Neural crest cell (in vitro differentiated cells): Measurements from ENCODE around the gene DOCK9. TPM values are rescaled to one million over a fixed set of nuclear protein-coding genes. Genes with fewer than 3 reads are reported as not detected.
"Not testable (repeated sequence)": the region's sequence is repeated elsewhere in the genome, so short reads cannot be mapped to it uniquely, and the experiment has no call there.

Experiments used
- DNase-seq: peaks from one replicate; pipeline ENCODE4 v3.0.0; 2021; ENCODE audit warnings: low read depth, mixed read lengths, low spot score
- H3K27ac Mint-ChIP-seq: one replicate; pipeline ENCODE4 v1.8.0; 2021; ENCODE audit warnings: mild to moderate bottlenecking, mixed read lengths; ENCODE audit not compliant: unreplicated experiment
- H3K27me3 Mint-ChIP-seq: 2 replicates; pipeline ENCODE4 v1.8.0; 2021; ENCODE audit warnings: low read depth, mild to moderate bottlenecking, mixed read lengths
- H3K36me3 Mint-ChIP-seq: 2 replicates; pipeline ENCODE4 v1.8.0; 2021; ENCODE audit warnings: low read depth, mild to moderate bottlenecking, mixed read lengths
- H3K4me1 Mint-ChIP-seq: 2 replicates; pipeline ENCODE4 v1.8.0; 2021; ENCODE audit warnings: mixed read lengths
- H3K4me3 Mint-ChIP-seq: one replicate; pipeline ENCODE4 v1.8.0; 2021; ENCODE audit warnings: mild to moderate bottlenecking, mixed read lengths
- H3K9me3 Mint-ChIP-seq: 2 replicates; pipeline ENCODE4 v1.8.0; 2021; ENCODE audit warnings: mixed read lengths
- total RNA-seq: library from RNA; stranded (reverse); gene quantifications from 2 replicates; pipeline ENCODE4 v1.2.1, GENCODE V29; 2021
- TF ChIP-seq, protein P1 (sequence below): fragments of 200-600 bp; sonication (generic); conservative IDR thresholded peaks from 2 replicates; pipeline ENCODE4 v1.5.0; 2021; ENCODE audit warnings: antibody characterized with exemption, mild to moderate bottlenecking

DOCK9 gene
- total RNA-seq, 1 donor from 2014 or later = 6.9 TPM

DNA sequence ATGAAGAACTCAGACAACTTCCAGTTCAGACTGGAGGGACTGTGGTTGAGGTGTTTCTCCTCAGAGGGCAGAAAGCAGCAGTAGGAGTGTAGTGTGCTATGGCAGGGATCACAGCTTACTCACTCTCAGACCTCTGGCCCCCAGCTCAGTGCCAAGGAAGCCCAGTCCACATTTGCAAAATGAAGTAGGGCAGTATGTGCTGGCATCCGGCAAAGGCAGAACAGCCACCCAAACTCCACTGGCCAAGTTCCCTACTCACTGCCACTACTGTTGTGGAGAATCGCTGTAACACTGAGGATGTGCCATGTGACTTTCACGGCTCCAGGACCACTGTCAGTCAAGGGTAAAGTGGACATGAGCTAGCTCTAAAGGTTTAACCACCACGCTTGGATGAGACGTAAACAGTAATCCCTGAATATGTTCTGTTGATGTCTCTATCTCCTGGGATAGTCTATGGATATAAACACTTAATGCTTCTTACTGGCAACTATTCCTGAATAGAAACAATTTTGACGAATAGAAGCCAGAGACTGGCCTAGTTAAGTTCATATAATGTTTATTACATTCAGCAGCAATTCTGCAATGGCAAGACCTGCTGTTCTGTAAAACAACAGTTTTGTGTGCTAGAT is 158.4 kb downstream of the DOCK9 start:
- no peaks in the 10 kb centered on the region for H3K36me3 Mint-ChIP-seq
- DNase-seq = no peak

DNA sequence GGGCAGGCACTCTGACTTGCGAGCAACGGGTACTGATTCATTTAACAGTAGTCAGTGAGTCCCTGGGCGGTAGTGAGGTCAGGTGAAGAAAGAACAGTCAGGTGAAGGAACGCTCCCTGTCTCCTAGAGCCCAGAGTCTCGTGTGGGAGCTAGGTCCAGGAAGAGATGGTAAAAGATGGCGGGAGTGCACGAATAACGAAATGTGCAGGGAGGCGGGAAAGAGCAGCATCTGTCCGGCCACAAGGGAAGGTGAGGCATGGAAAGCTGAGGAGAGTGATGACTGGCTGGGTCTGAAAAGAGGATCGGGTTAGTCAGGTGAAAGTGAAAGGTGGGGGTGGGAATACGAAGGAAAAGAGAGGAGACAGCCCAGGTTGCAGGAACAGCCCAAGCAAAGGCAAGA is 161.5 kb downstream of the DOCK9 start:
- Mint-ChIP-seq H3K27ac (no peak overlapping the region), H3K36me3 (no peaks in the 10 kb centered on the region), H3K4me1 (no peaks in the 10 kb centered on the region), H3K9me3 (no peaks in the 10 kb centered on the region), H3K4me3 (no peak overlapping the region), H3K27me3 (no peaks in the 10 kb centered on the region)
- DNase-seq = no peak
- TF ChIP-seq, protein P1, sequence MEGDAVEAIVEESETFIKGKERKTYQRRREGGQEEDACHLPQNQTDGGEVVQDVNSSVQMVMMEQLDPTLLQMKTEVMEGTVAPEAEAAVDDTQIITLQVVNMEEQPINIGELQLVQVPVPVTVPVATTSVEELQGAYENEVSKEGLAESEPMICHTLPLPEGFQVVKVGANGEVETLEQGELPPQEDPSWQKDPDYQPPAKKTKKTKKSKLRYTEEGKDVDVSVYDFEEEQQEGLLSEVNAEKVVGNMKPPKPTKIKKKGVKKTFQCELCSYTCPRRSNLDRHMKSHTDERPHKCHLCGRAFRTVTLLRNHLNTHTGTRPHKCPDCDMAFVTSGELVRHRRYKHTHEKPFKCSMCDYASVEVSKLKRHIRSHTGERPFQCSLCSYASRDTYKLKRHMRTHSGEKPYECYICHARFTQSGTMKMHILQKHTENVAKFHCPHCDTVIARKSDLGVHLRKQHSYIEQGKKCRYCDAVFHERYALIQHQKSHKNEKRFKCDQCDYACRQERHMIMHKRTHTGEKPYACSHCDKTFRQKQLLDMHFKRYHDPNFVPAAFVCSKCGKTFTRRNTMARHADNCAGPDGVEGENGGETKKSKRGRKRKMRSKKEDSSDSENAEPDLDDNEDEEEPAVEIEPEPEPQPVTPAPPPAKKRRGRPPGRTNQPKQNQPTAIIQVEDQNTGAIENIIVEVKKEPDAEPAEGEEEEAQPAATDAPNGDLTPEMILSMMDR = no peak

More for the DNA sequence above, 158.4 kb downstream of the DOCK9 start:
- Mint-ChIP-seq H3K27me3 (no peaks in the 10 kb centered on the region), H3K4me3 (no peak overlapping the region), H3K4me1 (no peaks in the 10 kb centered on the region), H3K27ac (no peak overlapping the region), H3K9me3 (no peaks in the 10 kb centered on the region)
- TF ChIP-seq, protein P1 = no peak

DNA sequence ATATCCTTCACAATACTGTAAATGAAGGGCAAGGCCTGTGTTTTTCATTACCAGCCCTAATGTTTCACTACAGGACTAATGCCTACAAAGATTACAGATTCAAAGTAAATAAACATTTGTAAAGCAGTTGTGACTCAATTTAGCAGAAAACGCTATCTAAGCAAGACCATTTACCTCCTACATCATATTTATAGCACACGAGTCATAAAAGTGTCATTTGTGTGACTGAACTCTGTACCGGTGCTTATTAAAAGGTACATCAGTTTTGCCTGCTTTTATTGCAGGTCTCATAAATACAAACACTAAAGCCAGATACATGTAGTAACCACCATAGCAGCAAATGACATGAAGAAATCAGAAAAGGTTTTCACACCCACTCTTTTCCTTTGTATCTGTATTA is 163.9 kb downstream of the DOCK9 start:
- H3K27me3 Mint-ChIP-seq = no peaks in the 10 kb centered on the region
- TF ChIP-seq, protein P1 = no peak
- H3K4me3 Mint-ChIP-seq = no peak overlapping the region
- no peak overlapping the region for H3K27ac Mint-ChIP-seq
- no peaks in the 10 kb centered on the region for H3K36me3 Mint-ChIP-seq
- DNase-seq = no peak
- no peaks in the 10 kb centered on the region for H3K4me1 Mint-ChIP-seq
- no peaks in the 10 kb centered on the region for H3K9me3 Mint-ChIP-seq

DNA sequence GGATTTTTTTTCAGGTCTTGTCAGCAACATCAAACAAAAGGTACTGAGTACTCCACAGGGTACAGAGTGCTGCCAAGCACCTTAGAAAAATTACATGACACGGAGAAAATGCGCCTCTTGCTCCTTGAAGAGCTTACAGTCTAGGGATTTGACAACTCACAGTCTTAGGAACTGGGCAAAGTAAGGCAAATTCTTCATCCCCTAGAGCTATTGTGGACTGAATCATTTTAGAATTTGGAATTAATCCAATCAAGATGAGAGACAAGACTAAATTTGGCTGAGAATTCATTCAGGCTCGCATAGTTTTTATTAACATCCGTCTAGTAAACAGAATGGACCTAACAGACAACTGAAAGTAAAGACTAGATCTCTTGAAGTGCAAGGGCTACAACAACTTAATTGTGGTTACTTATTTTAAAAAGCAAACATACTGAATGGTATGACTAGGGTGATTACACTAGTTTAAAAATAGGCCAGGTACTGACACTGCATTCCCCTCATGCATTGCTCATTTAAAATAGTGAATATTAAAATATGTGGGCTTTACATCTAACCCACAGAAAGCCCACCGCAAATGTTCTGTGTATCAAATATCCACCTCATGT is 165.6 kb downstream of the DOCK9 start:
- DNase-seq, H3K27ac Mint-ChIP-seq, H3K36me3 Mint-ChIP-seq, H3K4me1 Mint-ChIP-seq, H3K27me3 Mint-ChIP-seq, H3K4me3 Mint-ChIP-seq, H3K9me3 Mint-ChIP-seq: not testable (repeated sequence)

DNA sequence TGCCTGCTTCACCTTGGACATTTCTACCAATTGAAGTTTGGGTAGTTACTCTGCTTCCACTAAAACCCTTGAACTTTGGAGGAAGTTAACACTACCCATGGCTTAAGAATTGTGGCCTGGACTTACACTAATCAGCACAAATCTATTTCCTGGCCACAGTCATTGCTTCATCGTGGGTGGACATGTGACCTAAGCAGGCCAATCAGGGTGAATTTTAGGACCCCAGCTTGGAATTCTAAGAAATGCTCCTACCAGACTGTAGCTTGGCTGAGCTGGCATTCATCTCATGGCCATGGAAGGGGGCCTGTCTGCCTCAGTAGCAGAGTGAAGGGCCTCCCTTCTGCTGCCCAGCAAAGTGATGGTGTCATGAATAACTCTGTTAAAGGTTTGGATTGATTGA is 167.1 kb downstream of the DOCK9 start:
- no peak for DNase-seq
- no peak overlapping the region for H3K4me3 Mint-ChIP-seq
- H3K27me3 Mint-ChIP-seq = no peaks in the 10 kb centered on the region
- no peak overlapping the region for H3K27ac Mint-ChIP-seq
- H3K9me3 Mint-ChIP-seq = no peaks in the 10 kb centered on the region
- no peaks in the 10 kb centered on the region for H3K4me1 Mint-ChIP-seq
- TF ChIP-seq, protein P1 = no peak
- no peaks in the 10 kb centered on the region for H3K36me3 Mint-ChIP-seq

DNA sequence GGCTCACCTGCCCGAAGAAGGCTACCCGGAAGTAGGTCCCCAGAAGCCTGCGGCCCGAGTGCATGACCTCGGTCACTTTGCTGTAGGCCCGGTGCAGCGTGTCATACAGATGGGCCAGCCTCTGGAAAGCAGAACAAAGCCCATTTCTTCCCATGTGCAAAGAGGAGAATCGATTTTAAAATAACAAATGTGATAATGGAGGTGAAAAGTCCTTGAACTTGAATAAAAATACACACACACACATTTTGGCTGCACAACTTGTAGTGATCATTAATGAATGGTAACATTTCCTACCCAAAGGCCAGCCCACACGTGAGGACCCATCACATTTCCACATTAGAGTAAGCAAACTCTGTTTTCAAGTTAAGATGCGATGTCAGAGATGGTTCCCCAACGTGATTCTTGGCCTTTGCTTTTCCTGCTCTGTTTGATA is 168.5 kb downstream of the DOCK9 start:
- TF ChIP-seq, protein P1 = no peak
- H3K27ac Mint-ChIP-seq = no peak overlapping the region
- H3K4me1 Mint-ChIP-seq = no peaks in the 10 kb centered on the region

More for the DNA sequence above, 168.5 kb downstream of the DOCK9 start:
- Mint-ChIP-seq H3K36me3 (no peaks in the 10 kb centered on the region), H3K9me3 (no peaks in the 10 kb centered on the region), H3K27me3 (no peaks in the 10 kb centered on the region), H3K4me3 (no peak overlapping the region)
- DNase-seq = no peak
